Mesodermal cell (in vitro differentiated cells): Measurements from ENCODE around the gene UNC5C.

Source experiments
- H3K27ac ChIP-seq: 2 replicates; pipeline ENCODE4 v1.7.0; 2013; ENCODE audit warnings: mild to moderate bottlenecking, low read depth, low read length, moderate library complexity; ENCODE audit not compliant: severe bottlenecking
- H3K36me3 ChIP-seq: 2 replicates; pipeline ENCODE4 v1.7.1; 2013; ENCODE audit warnings: mild to moderate bottlenecking, low read length, moderate library complexity; ENCODE audit not compliant: control insufficient read depth, insufficient read depth
- H3K4me1 ChIP-seq: one replicate; pipeline ENCODE4 v1.7.1; 2013; ENCODE audit warnings: mild to moderate bottlenecking, low read length; ENCODE audit not compliant: insufficient read depth, control insufficient read depth, poor library complexity, severe bottlenecking
- H3K4me3 ChIP-seq: 2 replicates; pipeline ENCODE4 v1.7.0; 2013; ENCODE audit warnings: low read length, control low read depth, mild to moderate bottlenecking; ENCODE audit not compliant: insufficient read depth, poor library complexity, severe bottlenecking; ENCODE audit errors: extremely low read depth
- H3K9me3 ChIP-seq: 2 replicates; pipeline ENCODE4 v1.7.1; 2013; ENCODE audit warnings: mild to moderate bottlenecking, low read length, moderate library complexity; ENCODE audit not compliant: control insufficient read depth
- whole genome bisulfite sequencing, 2 experiments: methylation state at CpG; one replicate each; pipeline ENCODE4 v1.1.5; 2013; ENCODE audit warnings: missing lambda C conversion rate in 2 of 2; ENCODE audit not compliant: insufficient coverage in 2 of 2; 5-methylcytosine and 5-hydroxymethylcytosine counted together

The UNC5C gene

DNA sequence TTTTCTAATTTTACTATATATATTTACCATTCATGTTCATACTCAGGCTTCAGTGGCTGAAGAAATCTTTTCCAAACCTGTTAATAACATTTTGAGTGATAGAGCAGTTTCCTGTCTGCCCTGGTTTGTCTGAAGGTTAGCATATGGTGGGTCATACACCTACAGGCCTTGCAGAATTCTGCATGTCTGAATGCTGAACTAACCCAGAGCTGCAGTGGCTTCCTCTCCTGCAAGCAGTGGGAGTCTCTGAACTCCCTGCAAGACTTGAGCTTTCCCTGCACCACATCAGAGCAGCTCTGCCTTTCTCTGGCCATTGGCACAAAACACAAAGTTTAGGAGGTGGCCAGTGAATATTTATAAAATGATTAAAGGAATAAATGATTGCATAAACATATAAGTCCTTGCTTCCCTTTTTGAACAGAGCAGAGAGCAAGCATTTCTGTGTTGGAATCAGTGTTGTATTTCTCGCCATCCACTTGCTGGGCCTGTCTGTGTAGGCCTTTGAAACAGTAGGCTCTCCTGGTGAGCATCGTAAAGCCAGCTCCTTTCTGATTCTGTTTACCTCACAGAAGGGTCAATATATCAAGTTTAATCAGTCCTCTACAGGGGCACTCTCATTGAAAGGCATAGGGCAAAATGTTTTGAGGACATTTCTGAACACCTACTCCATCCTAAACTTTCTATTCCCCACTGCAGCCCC, 15.0 kb upstream of the UNC5C start:
- H3K27ac ChIP-seq, result no peak overlapping the region
- 70 to 72% methylated on average over 2 of the region's 2 CpGs for WGBS, 2 experiments

DNA sequence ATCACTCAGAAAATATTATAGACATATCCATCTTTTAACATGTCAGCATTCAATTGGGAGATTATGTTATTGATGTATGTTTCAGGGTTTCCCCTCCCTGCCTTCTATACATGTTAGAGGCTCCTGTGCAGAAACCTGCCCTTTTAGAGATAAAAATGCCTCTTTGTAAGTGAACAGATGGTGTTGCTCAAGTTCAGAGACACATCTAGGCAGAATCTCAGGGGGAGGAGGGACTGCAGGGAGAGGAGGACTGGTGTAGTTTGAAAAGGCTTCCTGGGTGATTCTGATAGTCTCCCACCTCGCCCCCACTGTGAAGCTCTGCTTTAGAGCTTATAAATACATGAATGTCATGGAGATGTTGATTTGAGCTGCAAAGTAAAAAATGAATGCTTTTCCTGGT, 12.0 kb upstream of the UNC5C start:
- H3K9me3 ChIP-seq, result no peaks in the 10 kb centered on the region
- no peak overlapping the region for H3K4me3 ChIP-seq
- no peaks in the 10 kb centered on the region for H3K4me1 ChIP-seq
- H3K36me3 ChIP-seq, result no peaks in the 10 kb centered on the region
- WGBS, 2 experiments, result 60 to 71% methylated on average over 1 of the region's 1 CpG
- H3K27ac ChIP-seq, result no peak overlapping the region

More for the DNA sequence above, 15.0 kb upstream of the UNC5C start:
- H3K36me3 ChIP-seq, result no peaks in the 10 kb centered on the region
- no peaks in the 10 kb centered on the region for H3K9me3 ChIP-seq
- H3K4me1 ChIP-seq, result no peaks in the 10 kb centered on the region
- H3K4me3 ChIP-seq, result no peak overlapping the region

- Histone ChIP-seq H3K4me1 (no peaks in the 10 kb centered on the region), H3K36me3 (no peaks in the 10 kb centered on the region), H3K9me3 (no peaks in the 10 kb centered on the region), H3K4me3 (no peak overlapping the region), H3K27ac (no peak overlapping the region)
- WGBS, 2 experiments, result 85 to 88% methylated on average over 2 of the region's 4 CpGs
Observed at GRCh38 chr4:95556207-95556859, 7.6 kb upstream of the UNC5C start.

DNA sequence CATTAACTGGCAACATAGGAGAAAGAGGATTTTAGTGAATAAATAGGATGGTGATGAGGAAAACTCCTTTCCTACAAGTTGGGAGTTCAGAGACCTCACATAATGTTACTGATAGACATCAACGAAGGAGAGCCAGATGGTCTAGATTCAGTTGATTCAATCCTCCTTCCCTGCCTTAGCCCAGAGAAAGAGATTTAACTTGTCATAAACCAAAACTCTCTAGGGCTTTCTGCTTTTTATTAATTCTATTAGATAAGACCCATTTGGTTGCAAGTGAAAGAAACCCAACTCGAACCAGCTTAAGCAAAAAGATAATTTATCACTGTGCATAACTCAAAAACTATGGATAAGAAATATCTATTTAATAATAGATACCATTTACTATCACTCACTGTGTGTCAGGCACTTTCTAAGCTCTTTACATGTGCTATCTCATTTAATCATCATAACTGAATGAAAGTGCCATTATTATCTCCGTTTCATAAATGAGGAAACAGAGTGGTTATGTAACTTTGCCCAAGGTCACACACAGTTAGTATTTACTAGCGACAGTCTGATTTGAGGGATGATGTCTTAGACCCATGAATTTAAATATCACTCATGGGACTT, 4.3 kb upstream of the UNC5C start:
- no peak overlapping the region for H3K4me3 ChIP-seq
- no peaks in the 10 kb centered on the region for H3K9me3 ChIP-seq
- no peaks in the 10 kb centered on the region for H3K36me3 ChIP-seq
- H3K27ac ChIP-seq, result no peak overlapping the region
- H3K4me1 ChIP-seq, result no peaks in the 10 kb centered on the region
- WGBS, 2 experiments, result 100% methylated on average over 1 of the region's 4 CpGs; no CpG with 5 or more reads in 1 of the 2 experiments

GRCh38 chr4:95551653-95552052, 2.9 kb upstream of the UNC5C start:
- WGBS, 2 experiments, result 60 to 100% methylated on average over 1 of the region's 2 CpGs
- Histone ChIP-seq H3K9me3 (no peaks in the 10 kb centered on the region), H3K4me1 (no peaks in the 10 kb centered on the region), H3K36me3 (no peaks in the 10 kb centered on the region), H3K4me3 (no peak overlapping the region), H3K27ac (no peak overlapping the region)

- H3K9me3 ChIP-seq, result no peaks in the 10 kb centered on the region
- H3K27ac ChIP-seq, result peak overlapping the region; percentile 82
- no peaks in the 10 kb centered on the region for H3K36me3 ChIP-seq
- H3K4me3 ChIP-seq, result peak overlapping the region; percentile 74
- no peaks in the 10 kb centered on the region for H3K4me1 ChIP-seq
- WGBS, 2 experiments, result 53 to 61% methylated on average over 3 to 6 of the region's 6 CpGs
Observed at GRCh38 chr4:95550115-95550987, 1.6 kb upstream of the UNC5C start.

DNA sequence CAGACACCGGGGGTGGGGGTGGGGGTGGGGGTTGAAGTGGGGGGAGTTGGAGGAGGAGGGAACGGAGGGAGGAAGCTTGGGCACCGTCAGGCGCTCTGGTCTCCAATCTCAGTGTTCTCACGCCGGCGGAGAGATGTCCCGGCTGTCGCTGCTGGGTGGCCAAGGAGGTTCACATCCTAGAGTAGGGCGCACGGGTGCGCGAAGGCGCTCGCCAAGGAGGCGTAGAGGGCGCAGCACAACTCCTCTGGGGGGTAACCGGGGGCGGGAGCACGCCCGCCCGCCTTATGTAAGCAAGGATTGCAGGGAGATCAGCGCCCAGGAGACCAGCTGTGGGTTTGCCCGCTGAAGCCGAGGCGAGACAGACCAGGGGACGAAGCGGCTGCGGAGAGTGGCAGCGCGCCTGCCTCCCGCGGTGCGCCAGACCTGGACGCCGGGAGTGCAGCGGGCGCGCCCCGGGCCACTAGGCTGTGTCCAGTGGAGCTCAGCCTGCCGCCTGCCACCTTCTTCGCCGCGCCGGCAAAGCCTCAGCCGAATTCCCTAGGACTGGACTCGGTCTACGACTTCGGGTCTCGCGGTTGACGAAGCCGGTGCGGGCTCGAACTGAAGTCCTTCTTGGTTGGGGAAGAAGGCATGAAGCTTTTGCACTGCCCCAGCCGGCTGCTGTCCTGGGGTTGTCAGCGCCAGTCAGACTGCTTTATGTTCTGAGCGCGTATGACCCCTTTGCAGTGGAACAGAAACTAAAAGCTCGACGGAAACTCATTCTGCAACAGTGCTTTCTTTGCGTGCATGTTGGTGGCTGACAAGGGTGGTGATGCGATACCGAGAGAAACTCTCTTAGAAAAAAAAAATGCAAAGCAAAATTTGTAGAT, 707 bp upstream of the UNC5C start:
- Histone ChIP-seq H3K4me1 (no peaks in the 10 kb centered on the region), H3K4me3 (peak overlapping the region; percentile 74), H3K9me3 (no peaks in the 10 kb centered on the region), H3K27ac (peak overlapping the region; percentile 82), H3K36me3 (no peaks in the 10 kb centered on the region)
- WGBS, 2 experiments, result 0 to 2% methylated on average over 60 to 61 of the region's 64 CpGs

GRCh38 chr4:95547715-95548471, 880 bp downstream of the UNC5C start:
- no peaks in the 10 kb centered on the region for H3K4me1 ChIP-seq
- no peaks in the 10 kb centered on the region for H3K9me3 ChIP-seq
- H3K36me3 ChIP-seq, result no peaks in the 10 kb centered on the region
- peak overlapping the region; percentile 72 for H3K27ac ChIP-seq
- 0% methylated on average over 36 of the region's 41 CpGs for whole genome bisulfite sequencing, 2 experiments
- peak overlapping the region; percentile 74 for H3K4me3 ChIP-seq

DNA sequence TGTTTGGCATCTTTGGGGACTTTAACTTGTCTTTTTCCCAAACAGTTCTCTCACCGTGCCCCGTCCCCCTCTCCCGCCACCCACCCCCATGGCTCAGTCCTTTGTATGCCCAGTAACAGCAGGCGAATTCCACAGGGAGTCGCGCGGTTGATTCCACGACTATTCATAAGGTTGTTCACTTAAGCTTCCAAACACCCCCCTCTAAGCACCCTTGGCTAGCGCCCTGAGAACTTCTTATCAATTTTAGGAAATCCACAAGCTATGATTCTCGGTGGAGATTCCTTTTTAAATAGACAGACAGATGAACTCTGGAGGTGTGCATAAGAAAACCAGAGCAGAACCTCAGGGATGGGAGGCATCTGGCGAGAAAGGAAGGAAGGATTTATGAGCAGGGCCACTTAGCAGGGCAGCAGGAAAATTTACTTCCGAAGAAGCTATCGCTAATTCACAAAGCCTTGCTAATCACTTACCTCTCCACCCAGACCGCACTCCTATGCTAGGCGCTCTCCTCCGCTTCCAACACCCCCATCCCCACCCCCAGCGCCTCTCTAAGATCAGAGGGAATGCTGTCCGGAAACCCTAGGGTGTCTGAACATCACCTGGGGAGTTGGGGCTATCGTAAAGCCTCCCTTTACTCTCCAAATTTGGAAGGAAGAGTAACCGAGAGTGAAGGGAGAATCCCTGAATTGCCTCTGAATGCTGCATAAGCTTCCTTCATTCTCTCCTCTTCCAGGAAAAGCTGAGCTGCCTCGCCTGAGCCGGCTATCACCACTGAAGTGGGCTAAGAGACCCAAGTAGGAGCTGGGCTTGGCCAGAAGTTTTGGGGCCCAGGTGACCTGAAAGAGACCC, 1.7 kb downstream of the UNC5C start:
- WGBS, 2 experiments, result 1 to 2% methylated on average over 10 to 13 of the region's 22 CpGs
- Histone ChIP-seq H3K4me3 (peak overlapping the region; percentile 74), H3K36me3 (no peaks in the 10 kb centered on the region), H3K27ac (peak overlapping the region; percentile 72), H3K4me1 (no peaks in the 10 kb centered on the region), H3K9me3 (no peaks in the 10 kb centered on the region)
